SHP77 (cell line): ENCODE measurements around the gene MAP3K20.
"Not testable (repeated sequence)": the region's sequence is repeated elsewhere in the genome, so short reads cannot be mapped to it uniquely, and the experiment has no call there.

Experiments
- DNase-seq, 2 experiments: peaks; one replicate each; lab custom pipeline; 2025; lab: John Stamatoyannopoulos, UW

MAP3K20 gene

GRCh38 chr2:173161507-173161906 lies 85.9 kb downstream of the MAP3K20 start:
- DNase-seq = no peak

- not testable (repeated sequence) for DNase-seq
Observed at GRCh38 chr2:173163357-173163756, 87.7 kb downstream of the MAP3K20 start.

GRCh38 chr2:173164396-173164795 lies 88.8 kb downstream of the MAP3K20 start:
- DNase-seq = no peak

GRCh38 chr2:173165443-173166238 lies 90.0 kb downstream of the MAP3K20 start:
- no peak for DNase-seq

- DNase-seq = no peak
Observed at GRCh38 chr2:173171321-173171720, 95.7 kb downstream of the MAP3K20 start.

- DNase-seq = no peak
Observed at GRCh38 chr2:173171924-173172643, 96.4 kb downstream of the MAP3K20 start.

GRCh38 chr2:173174339-173174738 lies 98.7 kb downstream of the MAP3K20 start:
- not testable (repeated sequence) for DNase-seq

- DNase-seq = no peak
Observed at GRCh38 chr2:173175222-173175621, 99.6 kb downstream of the MAP3K20 start.

- no peak for DNase-seq
Observed at GRCh38 chr2:173181982-173182381, 106.3 kb downstream of the MAP3K20 start.

- no peak for DNase-seq
Observed at GRCh38 chr2:173184031-173185004, 108.7 kb downstream of the MAP3K20 start.

GRCh38 chr2:173185437-173185836 lies 109.8 kb downstream of the MAP3K20 start:
- DNase-seq = no peak

GRCh38 chr2:173187941-173188788 lies 112.5 kb downstream of the MAP3K20 start:
- DNase-seq = no peak

- no peak for DNase-seq
Observed at GRCh38 chr2:173191601-173192000, 116.0 kb downstream of the MAP3K20 start.

GRCh38 chr2:173192071-173192470 lies 116.4 kb downstream of the MAP3K20 start:
- no peak for DNase-seq

- no peak for DNase-seq
Observed at GRCh38 chr2:173193925-173194324, 118.3 kb downstream of the MAP3K20 start.

GRCh38 chr2:173195100-173195499 lies 119.5 kb downstream of the MAP3K20 start:
- DNase-seq = no peak

- DNase-seq = no peak
Observed at GRCh38 chr2:173196080-173196479, 120.4 kb downstream of the MAP3K20 start.

- DNase-seq = no peak
Observed at GRCh38 chr2:173196638-173197037, 121.0 kb downstream of the MAP3K20 start.

- DNase-seq = no peak
Observed at GRCh38 chr2:173198327-173198726, 122.7 kb downstream of the MAP3K20 start.

- DNase-seq = no peak
Observed at GRCh38 chr2:173199294-173199693, 123.6 kb downstream of the MAP3K20 start.

GRCh38 chr2:173202570-173202969 lies 126.9 kb downstream of the MAP3K20 start:
- no peak for DNase-seq
